ENCODE measurements around the gene BRWD1.

The BRWD1 gene

GRCh38 chr21:39258207-39258606 is 55.2 kb downstream of the BRWD1 start:
- no peak overlapping the region for H3K4me3 Mint-ChIP-seq
- H3K27me3 Mint-ChIP-seq (ENCODE audit: low read depth, poor library complexity) = peaks cover 3% of the 10 kb centered on the region
- H3K9me3 Mint-ChIP-seq = no peaks in the 10 kb centered on the region
- DNase-seq = no peak
- TF ChIP-seq CTCF (IDR thresholded peaks at IDR 0.05) = no peak
- H3K27ac Mint-ChIP-seq = no peak overlapping the region
- H3K4me1 Mint-ChIP-seq = peaks cover 5% of the 10 kb centered on the region
- H3K36me3 Mint-ChIP-seq (ENCODE audit: low read depth) = peaks cover 85% of the 10 kb centered on the region

GRCh38 chr21:39251326-39251725 is 62.1 kb downstream of the BRWD1 start:
- no peaks in the 10 kb centered on the region for H3K9me3 Mint-ChIP-seq
- peaks cover 73% of the 10 kb centered on the region for H3K36me3 Mint-ChIP-seq (ENCODE audit: low read depth)
- peaks cover 3% of the 10 kb centered on the region for H3K27me3 Mint-ChIP-seq (ENCODE audit: low read depth, poor library complexity)
- H3K27ac Mint-ChIP-seq = peak overlapping the region; percentile 69
- TF ChIP-seq CTCF (IDR thresholded peaks at IDR 0.05) = no peak
- H3K4me1 Mint-ChIP-seq = no peaks in the 10 kb centered on the region
- H3K4me3 Mint-ChIP-seq = no peak overlapping the region
- no peak for DNase-seq

GRCh38 chr21:39238275-39238674 is 75.2 kb downstream of the BRWD1 start:
- H3K36me3 Mint-ChIP-seq (ENCODE audit: low read depth) = peaks cover 83% of the 10 kb centered on the region
- no peak overlapping the region for H3K27ac Mint-ChIP-seq
- H3K27me3 Mint-ChIP-seq (ENCODE audit: low read depth, poor library complexity) = no peaks in the 10 kb centered on the region
- DNase-seq = no peak
- no peaks in the 10 kb centered on the region for H3K4me1 Mint-ChIP-seq
- TF ChIP-seq CTCF (IDR thresholded peaks at IDR 0.05) = no peak
- H3K9me3 Mint-ChIP-seq = no peaks in the 10 kb centered on the region
- no peak overlapping the region for H3K4me3 Mint-ChIP-seq

GRCh38 chr21:39232861-39233291 is 80.6 kb downstream of the BRWD1 start:
- no peaks in the 10 kb centered on the region for H3K4me1 Mint-ChIP-seq
- H3K27ac Mint-ChIP-seq = peak overlapping the region; percentile 9
- no peaks in the 10 kb centered on the region for H3K9me3 Mint-ChIP-seq
- peaks cover 90% of the 10 kb centered on the region for H3K36me3 Mint-ChIP-seq (ENCODE audit: low read depth)
- no peak for DNase-seq
- H3K27me3 Mint-ChIP-seq (ENCODE audit: low read depth, poor library complexity) = no peaks in the 10 kb centered on the region
- TF ChIP-seq CTCF (IDR thresholded peaks at IDR 0.05) = no peak
- no peak overlapping the region for H3K4me3 Mint-ChIP-seq

- Mint-ChIP-seq H3K27ac (no peak overlapping the region), H3K9me3 (no peaks in the 10 kb centered on the region), H3K36me3 (ENCODE audit: low read depth) (peaks cover 84% of the 10 kb centered on the region), H3K4me3 (no peak overlapping the region), H3K27me3 (ENCODE audit: low read depth, poor library complexity) (no peaks in the 10 kb centered on the region), H3K4me1 (no peaks in the 10 kb centered on the region)
- TF ChIP-seq CTCF (IDR thresholded peaks at IDR 0.05) = no peak
- DNase-seq = no peak
Measured at GRCh38 chr21:39224930-39225329, 88.5 kb downstream of the BRWD1 start.

GRCh38 chr21:39221997-39222486 is 91.4 kb downstream of the BRWD1 start:
- no peak overlapping the region for H3K27ac Mint-ChIP-seq
- H3K36me3 Mint-ChIP-seq (ENCODE audit: low read depth) = peaks cover 71% of the 10 kb centered on the region
- H3K9me3 Mint-ChIP-seq = no peaks in the 10 kb centered on the region
- H3K27me3 Mint-ChIP-seq (ENCODE audit: low read depth, poor library complexity) = no peaks in the 10 kb centered on the region
- no peak overlapping the region for H3K4me3 Mint-ChIP-seq
- no peak for TF ChIP-seq CTCF (IDR thresholded peaks at IDR 0.05)
- peaks cover 4% of the 10 kb centered on the region for H3K4me1 Mint-ChIP-seq
- no peak for DNase-seq

Measured in nephron progenitor cell (in vitro differentiated cells).